Panc1 (cell line): Measurements from ENCODE around the gene CNKSR1.

ENCODE experiments used
- POLR2AphosphoS5 ChIP-seq: IDR thresholded peaks from 2 replicates; pipeline ENCODE4 v1.6.1; 2012; ENCODE audit warnings: mild to moderate bottlenecking, low read depth, low read length, moderate library complexity
- TF ChIP-seq, protein P1 (sequence below), 2 experiments: IDR thresholded peaks; 2 replicates each; pipeline ENCODE4 v1.6.1; 2011 to 2012; ENCODE audit warnings: low read depth in 2 of 2, control low read depth in 1 of 2, low read length in 1 of 2, mild to moderate bottlenecking in 1 of 2, moderate library complexity in 1 of 2; ENCODE audit not compliant: insufficient read depth in 1 of 2
- TF ChIP-seq, protein P2 (sequence below): fragments of 450-650 bp; IDR thresholded peaks from 2 replicates; pipeline ENCODE4 v1.5.1; 2017; ENCODE audit warnings: mild to moderate bottlenecking

DNA sequence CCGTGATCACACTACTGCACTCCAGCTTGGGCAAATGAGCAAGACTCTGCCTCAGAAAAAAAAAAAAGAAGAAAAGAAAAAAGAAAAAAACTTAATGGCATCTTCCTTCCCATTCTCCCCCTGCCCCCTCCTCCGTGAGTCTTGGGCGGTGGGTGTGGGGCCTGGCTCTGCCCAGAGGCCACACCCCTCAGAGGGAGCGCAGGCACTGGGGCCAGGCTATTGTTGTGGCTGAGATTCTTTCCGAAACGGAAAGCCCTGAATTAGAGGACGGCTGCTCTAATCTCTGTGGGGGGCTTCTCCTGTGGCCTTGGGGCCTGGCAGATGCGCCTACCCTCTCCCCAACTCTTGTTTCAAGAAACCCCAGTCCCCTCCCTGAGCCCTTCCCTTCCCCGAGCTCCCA lies 22.5 kb upstream of the CNKSR1 start:
- TF ChIP-seq, protein P1, sequence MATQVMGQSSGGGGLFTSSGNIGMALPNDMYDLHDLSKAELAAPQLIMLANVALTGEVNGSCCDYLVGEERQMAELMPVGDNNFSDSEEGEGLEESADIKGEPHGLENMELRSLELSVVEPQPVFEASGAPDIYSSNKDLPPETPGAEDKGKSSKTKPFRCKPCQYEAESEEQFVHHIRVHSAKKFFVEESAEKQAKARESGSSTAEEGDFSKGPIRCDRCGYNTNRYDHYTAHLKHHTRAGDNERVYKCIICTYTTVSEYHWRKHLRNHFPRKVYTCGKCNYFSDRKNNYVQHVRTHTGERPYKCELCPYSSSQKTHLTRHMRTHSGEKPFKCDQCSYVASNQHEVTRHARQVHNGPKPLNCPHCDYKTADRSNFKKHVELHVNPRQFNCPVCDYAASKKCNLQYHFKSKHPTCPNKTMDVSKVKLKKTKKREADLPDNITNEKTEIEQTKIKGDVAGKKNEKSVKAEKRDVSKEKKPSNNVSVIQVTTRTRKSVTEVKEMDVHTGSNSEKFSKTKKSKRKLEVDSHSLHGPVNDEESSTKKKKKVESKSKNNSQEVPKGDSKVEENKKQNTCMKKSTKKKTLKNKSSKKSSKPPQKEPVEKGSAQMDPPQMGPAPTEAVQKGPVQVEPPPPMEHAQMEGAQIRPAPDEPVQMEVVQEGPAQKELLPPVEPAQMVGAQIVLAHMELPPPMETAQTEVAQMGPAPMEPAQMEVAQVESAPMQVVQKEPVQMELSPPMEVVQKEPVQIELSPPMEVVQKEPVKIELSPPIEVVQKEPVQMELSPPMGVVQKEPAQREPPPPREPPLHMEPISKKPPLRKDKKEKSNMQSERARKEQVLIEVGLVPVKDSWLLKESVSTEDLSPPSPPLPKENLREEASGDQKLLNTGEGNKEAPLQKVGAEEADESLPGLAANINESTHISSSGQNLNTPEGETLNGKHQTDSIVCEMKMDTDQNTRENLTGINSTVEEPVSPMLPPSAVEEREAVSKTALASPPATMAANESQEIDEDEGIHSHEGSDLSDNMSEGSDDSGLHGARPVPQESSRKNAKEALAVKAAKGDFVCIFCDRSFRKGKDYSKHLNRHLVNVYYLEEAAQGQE (IDR thresholded peaks at IDR 0.05; ENCODE audit: insufficient read depth in 1 of 2, low read depth in 2 of 2, low read length in 1 of 2), result no peak
- TF ChIP-seq, protein P2, sequence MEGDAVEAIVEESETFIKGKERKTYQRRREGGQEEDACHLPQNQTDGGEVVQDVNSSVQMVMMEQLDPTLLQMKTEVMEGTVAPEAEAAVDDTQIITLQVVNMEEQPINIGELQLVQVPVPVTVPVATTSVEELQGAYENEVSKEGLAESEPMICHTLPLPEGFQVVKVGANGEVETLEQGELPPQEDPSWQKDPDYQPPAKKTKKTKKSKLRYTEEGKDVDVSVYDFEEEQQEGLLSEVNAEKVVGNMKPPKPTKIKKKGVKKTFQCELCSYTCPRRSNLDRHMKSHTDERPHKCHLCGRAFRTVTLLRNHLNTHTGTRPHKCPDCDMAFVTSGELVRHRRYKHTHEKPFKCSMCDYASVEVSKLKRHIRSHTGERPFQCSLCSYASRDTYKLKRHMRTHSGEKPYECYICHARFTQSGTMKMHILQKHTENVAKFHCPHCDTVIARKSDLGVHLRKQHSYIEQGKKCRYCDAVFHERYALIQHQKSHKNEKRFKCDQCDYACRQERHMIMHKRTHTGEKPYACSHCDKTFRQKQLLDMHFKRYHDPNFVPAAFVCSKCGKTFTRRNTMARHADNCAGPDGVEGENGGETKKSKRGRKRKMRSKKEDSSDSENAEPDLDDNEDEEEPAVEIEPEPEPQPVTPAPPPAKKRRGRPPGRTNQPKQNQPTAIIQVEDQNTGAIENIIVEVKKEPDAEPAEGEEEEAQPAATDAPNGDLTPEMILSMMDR, result no peak
- TF ChIP-seq POLR2AphosphoS5, result no peak
